KG1 (cell line): ENCODE results near the gene LARGE1.

Experiments used
- DNase-seq: peaks from one replicate; lab custom pipeline; 2025; lab: John Stamatoyannopoulos, UW

Gene LARGE1

GRCh38 chr22:33224841-33225240 is 695.4 kb downstream of the LARGE1 start:
- DNase-seq = no peak
